Motor neuron (in vitro differentiated cells): ENCODE measurements around the gene ZCCHC10. TPM values are rescaled to one million over a fixed set of nuclear protein-coding genes. Genes with fewer than 3 reads are reported as not detected.
A peak's percentile ranks its signal among the peaks of the same experiment; 100 is the strongest.
"Not testable (repeated sequence)": the region's sequence is repeated elsewhere in the genome, so short reads cannot be mapped to it uniquely, and the experiment has no call there.

Source experiments
- ATAC-seq, 8 experiments: fragments of 200-7000 bp; cut with Tn5 transposase; replicated peaks in 6 of 8; 2 replicates each; pipeline ENCODE4 v1.8.0; 2021; ENCODE audit warnings: mild to moderate bottlenecking in 8 of 8, moderate library complexity in 8 of 8
- H3K27ac ChIP-seq, 2 donors: fragments of 250-450 bp; sonication (Bioruptor Pico); 2 replicates each; pipeline ENCODE4 v1.9.0; 2021; ENCODE audit warnings: antibody characterized with exemption in 2 of 2, mild to moderate bottlenecking in 2 of 2, moderate library complexity in 1 of 2
- H3K4me1 ChIP-seq, 2 donors: fragments of 250-450 bp; sonication (Bioruptor Pico); replicated peaks in 1 of 2; 2 replicates each; pipeline ENCODE4 v1.6.1; 2021; ENCODE audit warnings: antibody characterized with exemption in 2 of 2, mild to moderate bottlenecking in 2 of 2, moderate library complexity in 1 of 2
- H3K4me3 ChIP-seq, 5 donors: fragments of 250-450 bp; sonication (Bioruptor Pico); 2 replicates each; pipeline ENCODE4 v1.9.0; 2021; ENCODE audit warnings: antibody characterized with exemption in 5 of 5, mild to moderate bottlenecking in 5 of 5, moderate library complexity in 4 of 5
- WGBS, 10 experiments: fragments of 450-650 bp; shearing (Covaris generic); methylation state at CpG; one replicate each; pipeline ENCODE4 v1.0.0; 2022; 5-methylcytosine and 5-hydroxymethylcytosine counted together
- in situ Hi-C, 9 experiments: fragments of 400-800 bp; cut with MboI; loops; one replicate each; pipeline ENCODE4 v1.15.0; 2021; ENCODE audit warnings: low sequenced_read_pairs in 9 of 9, low pct_unique_long_range_greater_than_20kb in 2 of 9; ENCODE audit not compliant: unreplicated experiment in 9 of 9
- total RNA-seq, 8 experiments: library from RNA; unstranded; fragments of 300-600 nt; gene quantifications; 2 replicates each; pipeline versions ENCODE4 v1.2.3 to v1.2.4, GENCODE V29; 2022

The ZCCHC10 gene
- total RNA-seq, 8 experiments from 2014 or later = 19.0 to 38.3 (median 25.1) TPM

DNA sequence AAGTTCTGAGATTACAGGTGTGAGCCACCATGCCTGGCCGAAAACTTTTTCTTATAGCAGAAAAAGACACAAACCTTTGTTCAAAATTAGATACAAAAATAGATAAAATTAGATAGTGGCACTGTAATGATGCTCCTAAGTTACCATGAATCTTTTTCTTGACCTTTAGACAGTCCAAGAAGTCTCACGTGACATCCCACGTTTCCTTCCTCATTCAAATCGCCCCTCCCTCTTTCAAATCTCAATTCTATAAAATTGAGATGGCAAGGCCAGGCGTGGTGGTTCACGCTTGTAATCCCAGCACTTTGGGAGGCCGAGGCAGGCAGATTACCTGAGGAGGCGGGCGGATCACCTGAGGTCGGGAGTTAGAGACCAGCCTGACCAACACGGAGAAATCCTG, 7.7 kb upstream of the ZCCHC10 start:
- no peak for ATAC-seq

DNA sequence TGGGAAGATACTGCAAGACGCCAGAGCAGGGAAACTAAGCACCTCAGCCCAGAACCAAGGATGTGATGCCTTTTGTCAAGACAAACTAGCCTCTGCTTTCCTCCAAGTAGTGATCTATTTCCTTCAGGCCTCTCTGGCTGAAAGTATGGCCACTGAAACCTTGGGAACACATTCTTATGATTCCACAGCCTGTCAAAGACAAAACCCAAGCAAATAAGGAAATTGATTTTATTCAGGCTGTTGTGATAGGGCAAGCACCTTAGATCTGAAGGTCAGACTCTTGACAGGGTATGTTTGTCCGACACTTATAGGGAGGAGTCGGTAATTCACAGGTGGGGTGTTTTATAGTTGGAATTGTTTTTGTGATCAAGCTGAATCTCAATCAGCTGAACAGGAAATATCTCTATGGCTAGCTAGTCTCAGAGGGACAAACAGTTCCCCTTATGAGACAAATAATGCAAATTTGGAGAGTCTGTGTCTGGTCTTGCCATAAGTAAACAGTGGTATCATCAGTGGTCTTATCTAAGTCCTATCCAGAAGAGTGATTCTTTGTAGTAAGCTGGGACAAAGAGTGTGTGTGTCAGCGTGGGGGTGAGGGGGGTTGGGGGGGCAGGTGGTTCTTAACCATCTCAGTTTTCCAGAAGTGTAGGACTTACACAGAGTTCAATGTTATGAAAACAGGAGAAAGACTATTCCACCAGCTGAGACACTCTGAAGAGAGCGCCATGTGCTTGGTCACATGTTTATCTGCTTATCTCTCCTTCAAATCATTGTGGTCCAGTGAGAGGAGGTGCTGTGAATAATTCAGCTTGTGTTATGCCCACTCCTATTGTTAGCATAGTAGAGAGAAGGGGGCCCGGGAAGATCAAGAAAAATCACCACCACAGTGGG, 6.7 kb upstream of the ZCCHC10 start:
- 33 to 90% (median 72%) methylated on average over 1 to 3 of the region's 6 CpGs; no CpG with 5 or more reads in 3 of the 10 experiments for WGBS, 10 experiments

More for the DNA sequence above, 7.7 kb upstream of the ZCCHC10 start:
- H3K27ac ChIP-seq = no peak overlapping the region
- in situ Hi-C loops = no loop called here
- H3K4me3 ChIP-seq = no peak overlapping the region
- WGBS, 10 experiments = 35 to 100% (median 84%) methylated on average over 1 to 5 of the region's 11 CpGs; no CpG with 5 or more reads in 2 of the 10 experiments
- H3K4me1 ChIP-seq = no peaks in the 10 kb centered on the region

DNA sequence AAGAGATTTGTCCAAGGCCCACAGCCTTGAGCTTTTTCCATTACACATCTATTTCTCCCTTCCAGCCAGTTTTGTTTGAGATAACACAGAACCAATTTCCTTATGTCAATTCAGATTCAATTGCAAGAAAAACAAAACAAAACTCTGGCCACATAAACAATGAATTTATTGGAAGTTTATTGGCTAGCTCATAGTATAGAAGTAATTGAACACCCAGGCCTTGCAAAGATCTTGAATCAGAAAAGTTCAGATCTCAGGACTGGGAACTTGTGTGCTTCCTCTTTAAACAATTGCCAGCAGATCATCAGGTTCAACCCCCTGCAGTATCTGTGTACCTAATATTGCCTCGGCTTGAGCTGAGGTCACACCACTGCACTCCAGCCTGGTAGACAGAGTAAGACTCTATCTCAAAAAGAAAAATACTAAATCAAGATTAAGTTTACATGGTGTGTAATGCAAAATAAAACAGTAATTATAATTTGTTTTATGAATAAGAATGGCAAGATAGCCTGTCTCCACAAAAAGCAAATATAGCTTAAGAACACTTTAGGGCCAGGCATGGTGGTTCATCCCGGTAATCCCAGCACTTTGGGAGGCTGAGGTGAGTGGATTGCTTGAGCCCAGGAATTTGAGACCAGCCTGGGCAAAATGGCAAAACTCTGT, 4.1 kb upstream of the ZCCHC10 start:
- Histone ChIP-seq H3K4me3 (no peak overlapping the region), H3K27ac (no peak overlapping the region), H3K4me1 (peaks cover 0 to 7% of the 10 kb centered on the region in 2 donors)
- no peak for ATAC-seq
- in situ Hi-C loops = no loop called here
- WGBS, 10 experiments = 20 to 91% (median 75%) methylated on average over 1 of the region's 2 CpGs; no CpG with 5 or more reads in 6 of the 10 experiments

More for the DNA sequence above, 6.7 kb upstream of the ZCCHC10 start:
- Histone ChIP-seq H3K4me3 (no peak overlapping the region), H3K27ac (no peak overlapping the region), H3K4me1 (no peaks in the 10 kb centered on the region)
- in situ Hi-C loops = no loop called here
- ATAC-seq = peak in 7 of 8 experiments; percentile 39 to 86 (median 47)

DNA sequence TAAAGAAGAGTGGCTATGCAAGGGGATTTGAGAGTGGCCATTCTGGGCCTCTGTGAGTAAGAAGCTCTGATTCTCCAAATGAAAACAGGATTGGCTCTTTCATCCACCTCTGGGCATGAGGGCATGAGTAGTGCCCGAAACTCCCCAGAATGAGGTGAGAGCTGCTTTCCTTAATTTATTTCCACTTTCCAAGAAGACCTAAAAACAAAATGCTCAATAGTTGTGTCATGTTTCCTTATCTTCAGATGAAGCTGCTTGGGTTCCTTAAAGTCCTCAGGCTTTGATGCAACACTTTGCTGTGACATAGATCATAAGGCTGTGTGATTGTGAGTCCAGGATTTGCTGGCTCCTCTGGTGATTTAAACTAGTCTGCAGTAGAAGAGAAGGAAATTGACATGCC, 3.1 kb upstream of the ZCCHC10 start:
- 71 to 100% (median 91%) methylated on average over 1 of the region's 1 CpG; no CpG with 5 or more reads in 5 of the 10 experiments for WGBS, 10 experiments
- no peak overlapping the region for H3K4me3 ChIP-seq
- in situ Hi-C loops = no loop called here
- ATAC-seq = no peak
- H3K27ac ChIP-seq = no peak overlapping the region
- H3K4me1 ChIP-seq = peaks cover 0 to 7% of the 10 kb centered on the region in 2 donors

DNA sequence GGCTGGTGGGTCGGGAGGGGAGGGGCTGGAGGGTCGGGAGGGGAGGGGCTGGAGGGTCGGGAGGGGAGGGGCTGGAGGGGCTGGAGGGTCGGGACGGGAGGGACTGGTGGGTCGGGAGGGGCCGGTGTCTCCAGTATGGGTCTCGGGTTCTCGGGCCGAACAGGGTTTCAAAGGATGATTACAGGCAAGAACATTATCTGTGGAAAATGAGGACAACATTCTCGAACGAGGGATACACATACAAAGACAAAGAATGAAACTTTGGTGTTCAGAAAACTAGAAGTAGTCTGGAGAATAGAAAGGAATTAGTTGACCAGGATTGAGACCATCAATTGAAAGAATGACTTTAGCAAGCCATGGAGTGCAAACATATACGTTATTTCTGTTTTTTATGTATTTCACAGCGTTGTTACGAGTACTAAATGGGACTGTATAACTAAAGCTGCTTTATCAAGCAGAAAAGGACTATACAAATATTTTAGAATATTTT, 360 bp upstream of the ZCCHC10 start:
- 2 to 90% (median 47%) methylated on average over 2 to 9 of the region's 15 CpGs; no CpG with 5 or more reads in 2 of the 10 experiments for WGBS, 10 experiments
- in situ Hi-C loops = no loop called here
- H3K4me3 ChIP-seq = peak overlapping the region; percentile 67 to 100 (median 96)
- ATAC-seq = peak in 6 of 8 experiments; percentile 13 to 47 (median 45)
- H3K4me1 ChIP-seq = peaks cover 0 to 7% of the 10 kb centered on the region in 2 donors
- no peak overlapping the region for H3K27ac ChIP-seq

DNA sequence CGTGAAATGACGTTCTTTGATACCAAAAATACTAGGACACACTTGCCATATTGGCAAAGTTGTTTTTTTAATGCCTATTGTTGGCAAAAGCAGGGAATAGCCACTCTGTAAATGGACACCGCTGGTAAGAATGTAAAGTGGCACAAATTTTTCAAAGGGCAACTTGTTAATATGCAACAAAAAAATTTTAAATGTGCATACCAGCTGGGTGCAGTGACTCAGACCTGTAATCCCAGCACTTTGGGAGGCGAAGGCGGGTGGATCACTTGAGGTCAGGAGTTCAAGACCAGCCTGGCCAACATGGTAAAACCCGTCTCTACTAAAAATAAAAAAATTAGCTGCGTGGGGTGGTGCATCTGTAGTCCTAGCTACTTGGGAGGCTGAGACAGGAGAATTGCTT, 6.9 kb downstream of the ZCCHC10 start:
- in situ Hi-C loops, H3K4me1 ChIP-seq, H3K4me3 ChIP-seq, H3K27ac ChIP-seq: not testable (repeated sequence)
- peak in 3 of 8 experiments; percentile 72 to 86 (median 74) for ATAC-seq
- WGBS, 10 experiments = 49 to 96% (median 90%) methylated on average over 2 to 7 of the region's 7 CpGs

DNA sequence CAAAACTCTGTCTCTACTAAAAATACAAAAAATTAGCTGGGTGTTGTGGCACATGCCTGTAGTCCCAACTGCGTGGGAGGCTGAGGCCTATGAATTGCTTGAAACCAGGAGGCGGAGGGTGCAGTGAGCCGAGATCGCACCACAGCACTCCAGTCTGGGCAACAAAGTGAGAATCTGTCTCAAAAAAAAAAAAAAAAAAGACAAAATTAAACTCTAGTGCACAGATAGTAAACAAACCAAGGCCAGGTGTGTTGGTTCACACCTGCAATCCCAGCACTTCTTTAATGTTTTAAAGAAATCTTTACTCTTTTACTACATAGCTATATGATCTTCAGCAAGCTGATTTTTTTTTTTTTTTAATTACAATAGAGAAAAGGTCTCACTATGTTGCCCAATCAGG, 8.4 kb downstream of the ZCCHC10 start:
- H3K27ac ChIP-seq = no peak overlapping the region
- in situ Hi-C loops = no loop called here
- 79 to 100% (median 98%) methylated on average over 1 to 4 of the region's 4 CpGs; no CpG with 5 or more reads in 3 of the 10 experiments for WGBS, 10 experiments
- H3K4me1 ChIP-seq = no peaks in the 10 kb centered on the region
- no peak overlapping the region for H3K4me3 ChIP-seq
- no peak for ATAC-seq

DNA sequence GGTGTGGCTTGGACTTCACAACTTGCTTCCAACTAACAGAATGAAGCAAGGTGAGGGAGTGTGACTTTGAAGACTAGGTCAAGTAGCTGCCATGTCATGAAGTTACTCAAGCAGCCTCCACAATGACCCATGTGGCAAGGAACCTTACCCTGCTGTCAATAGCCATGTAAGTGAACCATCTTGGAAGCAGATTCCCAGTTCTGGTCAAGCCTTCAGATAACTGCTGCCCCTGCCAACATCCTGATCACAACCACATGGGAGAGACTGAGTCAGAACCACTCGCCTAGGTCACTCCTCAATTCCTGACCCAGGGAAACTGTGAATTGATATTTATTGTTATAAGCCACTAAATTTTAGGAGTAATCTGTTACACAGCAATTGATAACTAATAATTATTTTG, 10.9 kb downstream of the ZCCHC10 start:
- H3K27ac ChIP-seq = no peak overlapping the region
- no peak overlapping the region for H3K4me3 ChIP-seq
- no peak for ATAC-seq
- WGBS, 10 experiments = 0 to 100% (median 80%) methylated on average over 1 of the region's 1 CpG; no CpG with 5 or more reads in 7 of the 10 experiments
- in situ Hi-C loops = no loop called here
- no peaks in the 10 kb centered on the region for H3K4me1 ChIP-seq

DNA sequence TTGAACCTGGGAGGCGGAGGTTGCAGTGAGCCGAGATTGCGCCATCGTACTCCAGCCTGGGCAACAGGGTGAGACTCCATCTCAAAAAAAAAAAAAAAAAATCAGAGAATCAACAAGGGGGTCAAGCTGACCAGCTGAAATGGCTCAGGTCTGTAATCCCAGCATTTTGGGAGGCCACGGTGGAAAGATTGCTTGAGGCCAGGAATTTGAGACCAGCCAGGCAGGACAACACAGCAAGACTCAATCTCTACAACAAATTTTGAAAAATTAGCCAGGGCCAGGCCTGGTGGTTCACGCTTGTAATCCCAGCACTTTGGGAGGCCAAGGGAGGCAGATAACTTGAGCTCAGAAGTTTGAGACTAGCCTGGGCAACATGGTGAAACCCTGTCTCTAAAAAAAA, 17.9 kb downstream of the ZCCHC10 start:
- ATAC-seq, H3K4me1 ChIP-seq, H3K27ac ChIP-seq, H3K4me3 ChIP-seq, in situ Hi-C loops: not testable (repeated sequence)
- 72 to 100% (median 100%) methylated on average over 1 to 6 of the region's 6 CpGs; no CpG with 5 or more reads in 4 of the 10 experiments for WGBS, 10 experiments

DNA sequence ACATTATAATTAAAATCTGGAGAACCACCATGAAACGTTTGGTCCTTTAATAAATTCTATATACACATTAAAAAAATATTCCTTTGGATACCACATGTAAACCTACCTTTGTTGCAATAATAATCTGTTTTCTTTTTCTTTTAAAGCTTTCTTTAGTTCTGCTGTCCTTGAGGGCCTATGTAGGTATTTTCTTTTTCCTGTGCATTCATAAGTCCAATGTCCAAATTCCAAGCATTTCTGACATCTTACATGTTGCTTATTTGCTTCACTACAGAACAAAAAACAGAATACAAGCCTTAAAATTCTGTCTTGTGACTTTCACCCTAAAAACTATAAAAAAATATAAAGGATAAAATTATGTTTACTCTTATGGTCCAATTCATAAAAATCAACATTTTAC, 19.7 kb downstream of the ZCCHC10 start:
- Histone ChIP-seq H3K4me3 (no peak overlapping the region), H3K4me1 (no peaks in the 10 kb centered on the region), H3K27ac (no peak overlapping the region)
- no peak for ATAC-seq
- in situ Hi-C loops = no loop called here
- 0 to 92% (median 79%) methylated on average over 1 of the region's 1 CpG; no CpG with 5 or more reads in 2 of the 10 experiments for WGBS, 10 experiments

DNA sequence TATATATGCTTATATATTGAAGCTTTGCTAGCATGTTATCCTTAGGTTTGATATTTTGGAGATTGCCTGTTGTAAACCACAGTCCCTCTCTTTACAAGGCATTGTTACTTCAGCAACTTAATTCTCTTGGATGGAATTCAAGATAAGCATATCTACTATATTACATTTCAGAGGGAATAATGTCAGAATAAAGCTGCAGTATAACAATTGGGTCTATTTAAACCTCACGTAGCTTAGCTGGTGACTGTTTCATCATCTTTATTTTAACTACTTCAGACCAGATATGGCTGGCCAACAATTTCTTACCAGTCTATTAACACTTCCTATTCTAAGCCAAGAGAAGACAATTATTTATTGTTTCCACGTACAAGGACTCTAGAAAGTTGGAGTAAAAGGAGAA, 27.1 kb downstream of the ZCCHC10 start:
- in situ Hi-C loops = no loop called here
- 0 to 88% (median 81%) methylated on average over 1 to 2 of the region's 2 CpGs; no CpG with 5 or more reads in 2 of the 10 experiments for WGBS, 10 experiments
- ATAC-seq = no peak
- Histone ChIP-seq H3K27ac (no peak overlapping the region), H3K4me1 (no peaks in the 10 kb centered on the region), H3K4me3 (no peak overlapping the region)

DNA sequence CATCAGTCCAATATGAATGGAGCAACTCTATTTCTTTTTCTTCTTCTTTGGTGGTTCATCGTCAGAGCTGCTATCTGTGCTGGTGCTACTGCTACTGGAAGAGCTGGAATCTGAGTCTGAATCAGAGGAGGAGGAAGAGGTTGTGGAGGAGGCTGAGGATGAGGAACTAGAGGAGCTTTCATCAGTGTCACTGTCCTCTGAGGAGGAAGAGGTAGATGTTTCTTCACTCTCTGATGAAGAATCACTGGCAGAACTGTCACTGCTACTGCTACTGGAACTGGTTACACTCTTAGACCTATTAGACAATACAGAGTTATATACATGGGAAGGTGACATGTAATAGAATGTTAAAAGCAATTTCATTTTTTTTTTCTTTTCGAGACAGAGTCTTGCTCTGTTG, 27.8 kb downstream of the ZCCHC10 start:
- Histone ChIP-seq H3K4me3 (no peak overlapping the region), H3K4me1 (no peaks in the 10 kb centered on the region), H3K27ac (no peak overlapping the region)
- in situ Hi-C loops = no loop called here
- WGBS, 10 experiments = 82 to 100% (median 100%) methylated on average over 1 to 2 of the region's 2 CpGs; no CpG with 5 or more reads in 2 of the 10 experiments
- ATAC-seq = no peak

DNA sequence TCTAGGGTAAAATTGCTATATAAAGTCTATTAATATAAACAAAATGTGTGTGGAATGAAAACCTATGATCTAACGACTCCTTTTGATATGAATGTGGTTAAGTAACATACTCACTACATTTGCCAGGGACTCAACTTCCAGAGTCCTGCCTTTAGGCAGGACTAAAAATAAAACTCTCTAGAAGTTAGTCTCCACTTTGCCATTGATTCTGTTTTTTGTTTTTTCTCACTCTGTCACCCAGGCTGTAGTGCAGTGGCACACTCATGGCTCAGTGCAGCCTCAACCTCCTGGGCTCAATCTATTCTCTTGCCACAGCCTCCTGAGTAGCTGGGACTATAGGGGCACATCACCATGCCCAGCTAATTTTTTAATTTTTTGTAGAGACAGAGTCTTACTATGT, 30.0 kb downstream of the ZCCHC10 start:
- H3K4me1 ChIP-seq = no peaks in the 10 kb centered on the region
- in situ Hi-C loops = no loop called here
- no peak overlapping the region for H3K27ac ChIP-seq
- ATAC-seq = no peak
- 0 to 100% (median 83%) methylated on average over 1 of the region's 1 CpG; no CpG with 5 or more reads in 3 of the 10 experiments for WGBS, 10 experiments
- H3K4me3 ChIP-seq = no peak overlapping the region
